GM18511 (cell line): Measurements from ENCODE around the gene VEGFB.

ENCODE experiments used
- ATAC-seq: cut with Tn5 transposase; IDR thresholded peaks from one replicate; pipeline ENCODE4 v1.9.1; 2021; ENCODE audit warnings: mild to moderate bottlenecking, moderate library complexity; ENCODE audit not compliant: unreplicated experiment

The VEGFB gene

DNA sequence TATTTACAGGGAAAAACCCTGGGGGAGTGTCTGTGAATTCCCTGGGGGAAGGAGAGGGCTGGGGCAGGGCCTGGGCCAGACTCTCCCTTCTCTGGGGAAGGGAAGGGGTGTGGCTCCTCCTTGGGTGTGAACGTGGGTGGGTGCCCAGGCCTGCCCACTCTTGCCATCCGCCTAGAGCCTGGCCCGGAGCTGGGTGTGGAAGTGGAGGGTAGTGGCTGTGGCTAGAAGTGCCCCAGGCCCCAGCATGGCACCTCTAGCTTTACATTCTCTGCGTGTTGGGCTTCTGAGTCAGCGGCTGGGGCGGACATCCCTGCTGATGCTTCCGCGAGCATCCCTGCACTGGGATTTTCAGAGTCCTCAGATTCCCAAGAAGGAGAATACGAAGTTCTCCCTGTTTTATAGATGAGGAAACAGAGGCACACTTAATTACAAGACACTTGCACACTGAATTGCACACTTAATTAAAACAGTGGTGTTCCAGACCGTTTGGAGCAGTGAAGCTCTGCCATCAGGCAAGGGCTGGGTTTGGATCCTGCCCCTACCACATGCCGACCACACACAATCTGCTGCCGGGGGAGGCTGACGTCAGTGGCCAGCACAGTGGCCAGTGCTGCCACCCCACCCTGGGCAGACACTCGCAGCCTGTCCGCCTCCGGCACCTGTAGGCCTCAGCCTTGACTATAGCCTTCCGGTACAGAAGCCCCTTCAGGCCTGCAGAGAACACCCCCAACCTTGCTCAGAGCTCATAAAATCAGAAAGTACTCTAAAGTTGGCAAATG lies 42.5 kb downstream of the VEGFB start:
- ATAC-seq: no peak

DNA sequence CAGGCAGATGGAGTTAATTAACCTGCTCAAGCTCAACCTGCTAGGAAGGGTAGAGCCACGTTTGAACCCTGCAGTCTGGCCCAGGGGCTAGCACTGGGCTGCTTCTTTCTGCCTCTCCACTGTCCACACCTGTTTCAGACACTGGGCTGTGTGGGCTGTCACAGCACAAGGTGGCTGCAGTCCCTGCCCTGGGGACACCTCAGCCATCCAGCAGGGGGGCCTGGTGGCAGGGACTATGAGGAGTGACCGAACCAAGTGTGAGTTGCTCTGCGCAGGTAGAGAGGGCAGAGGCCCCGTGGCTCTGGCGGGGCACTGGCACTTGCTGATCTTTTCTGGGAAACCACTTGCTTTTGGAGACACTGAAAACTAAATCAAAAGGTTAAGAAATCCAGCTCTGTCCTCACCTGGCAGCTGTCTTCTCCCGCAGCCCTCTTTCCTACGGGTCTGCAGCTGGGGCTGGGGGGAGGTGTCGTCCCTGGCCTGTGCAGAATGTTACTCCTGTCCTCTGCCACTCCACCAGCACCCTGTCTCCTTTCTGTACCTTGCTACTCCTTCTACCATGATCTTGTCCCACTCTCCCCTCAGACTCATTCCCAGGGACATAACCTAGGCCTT lies 44.3 kb downstream of the VEGFB start:
- no peak for ATAC-seq

DNA sequence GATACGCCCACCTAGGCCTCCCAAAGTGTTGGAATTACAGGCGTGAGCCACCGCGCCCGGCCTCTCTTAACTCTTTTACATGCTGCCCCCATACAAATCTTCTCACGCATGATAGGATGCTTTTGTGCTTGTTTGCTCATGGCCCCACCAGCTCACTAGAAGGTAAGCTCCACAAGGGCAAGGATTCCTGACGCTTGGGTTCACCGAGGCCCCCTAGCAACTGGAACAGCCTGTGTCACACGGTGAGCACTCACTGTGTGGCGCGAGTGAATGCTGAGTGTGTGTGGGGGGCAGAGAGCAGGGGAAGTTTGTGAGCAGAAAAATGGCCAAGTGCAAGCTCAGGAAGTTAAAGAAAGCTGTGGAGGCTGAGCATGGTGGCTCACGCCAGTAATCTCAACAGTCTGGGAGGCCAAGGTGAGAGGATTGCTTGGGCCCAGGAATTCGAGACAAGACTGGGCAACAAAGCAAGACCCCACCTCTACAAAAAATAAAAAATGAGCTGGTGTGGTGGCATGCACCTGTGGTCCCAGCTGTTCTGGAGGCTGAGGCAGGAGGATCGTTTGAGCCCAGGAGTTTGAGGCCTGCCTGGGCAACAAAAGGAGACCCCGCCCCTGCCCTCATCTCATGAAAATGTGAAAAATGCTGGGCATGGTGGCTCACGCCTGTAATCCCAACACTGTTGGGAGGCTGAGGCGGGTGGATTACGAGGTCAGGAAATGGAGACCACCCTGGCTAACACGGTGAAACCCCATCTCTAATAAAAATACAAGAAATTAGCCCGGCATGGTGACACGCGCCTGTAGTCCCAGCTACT lies 47.8 kb downstream of the VEGFB start:
- ATAC-seq: no peak

DNA sequence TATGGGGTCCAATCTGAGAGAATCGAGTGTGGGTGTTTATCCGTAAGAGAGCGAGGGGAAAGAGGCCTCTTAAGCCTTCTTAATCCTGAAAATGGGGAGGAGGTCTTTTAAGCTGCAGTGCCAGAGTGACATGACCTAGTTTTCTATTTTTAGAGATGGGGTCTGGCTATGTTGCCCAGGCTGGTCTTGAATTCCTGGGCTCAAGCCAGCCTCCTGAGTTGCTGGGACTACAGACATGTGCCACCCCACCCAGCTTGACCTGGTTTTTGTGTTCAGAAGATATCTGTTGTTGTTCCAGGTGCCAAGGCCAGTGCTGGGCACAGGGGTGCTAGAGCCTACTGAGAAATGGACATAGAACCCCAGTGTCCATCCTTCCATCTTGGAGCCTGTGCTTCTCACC lies 48.7 kb downstream of the VEGFB start:
- no peak for ATAC-seq

DNA sequence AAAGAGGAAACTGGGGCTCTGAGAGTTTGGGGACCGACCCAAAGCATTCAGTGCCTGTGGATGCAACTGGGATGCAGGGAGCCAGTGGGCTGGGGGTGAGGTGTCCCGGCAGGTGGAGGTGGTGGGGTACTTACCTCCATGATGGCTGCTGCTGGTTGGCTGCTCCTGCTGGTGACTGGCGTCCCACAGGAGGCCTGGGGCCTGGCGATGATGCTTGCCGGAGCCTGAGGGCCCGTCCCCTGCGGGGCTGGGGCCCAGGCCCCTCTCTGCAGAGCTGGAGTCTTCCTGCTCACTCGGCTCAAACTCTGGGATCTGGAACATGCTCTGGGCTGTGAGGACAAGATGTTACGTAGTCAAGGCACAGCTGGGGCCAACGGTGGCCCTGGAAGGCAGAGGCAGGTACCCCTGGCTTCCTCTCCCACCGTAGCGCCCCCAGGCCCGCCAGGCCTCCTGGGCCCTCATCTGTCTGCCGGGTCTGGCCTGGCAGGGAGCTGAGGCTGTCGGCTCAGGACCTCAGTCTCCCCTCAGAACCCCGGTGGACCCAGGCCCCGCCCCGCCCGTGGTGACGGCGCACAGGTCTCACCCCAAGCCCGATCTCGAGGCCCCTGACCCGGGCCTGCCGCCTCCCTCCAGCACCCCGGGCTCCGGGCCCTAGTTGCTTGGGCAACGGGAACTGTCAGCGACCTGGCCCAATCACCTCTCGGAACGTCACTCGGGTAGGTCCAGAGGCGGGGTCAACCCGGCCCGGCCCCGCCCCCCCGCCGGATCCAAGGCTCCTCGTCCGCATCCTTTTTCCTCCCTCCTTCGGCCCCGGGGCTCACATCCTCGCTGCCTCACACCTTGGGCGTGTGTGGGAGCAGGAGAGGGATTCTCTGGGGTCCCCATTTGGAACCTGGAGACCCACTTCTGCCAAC lies 49.9 kb downstream of the VEGFB start, which contains the start of gene BAD:
Gene BAD, minus strand, starts transcription at position 618 of the 914 bp plus-strand sequence. Its CDS starts 297 bp downstream, at position 321.
- peak; percentile 86 for ATAC-seq

DNA sequence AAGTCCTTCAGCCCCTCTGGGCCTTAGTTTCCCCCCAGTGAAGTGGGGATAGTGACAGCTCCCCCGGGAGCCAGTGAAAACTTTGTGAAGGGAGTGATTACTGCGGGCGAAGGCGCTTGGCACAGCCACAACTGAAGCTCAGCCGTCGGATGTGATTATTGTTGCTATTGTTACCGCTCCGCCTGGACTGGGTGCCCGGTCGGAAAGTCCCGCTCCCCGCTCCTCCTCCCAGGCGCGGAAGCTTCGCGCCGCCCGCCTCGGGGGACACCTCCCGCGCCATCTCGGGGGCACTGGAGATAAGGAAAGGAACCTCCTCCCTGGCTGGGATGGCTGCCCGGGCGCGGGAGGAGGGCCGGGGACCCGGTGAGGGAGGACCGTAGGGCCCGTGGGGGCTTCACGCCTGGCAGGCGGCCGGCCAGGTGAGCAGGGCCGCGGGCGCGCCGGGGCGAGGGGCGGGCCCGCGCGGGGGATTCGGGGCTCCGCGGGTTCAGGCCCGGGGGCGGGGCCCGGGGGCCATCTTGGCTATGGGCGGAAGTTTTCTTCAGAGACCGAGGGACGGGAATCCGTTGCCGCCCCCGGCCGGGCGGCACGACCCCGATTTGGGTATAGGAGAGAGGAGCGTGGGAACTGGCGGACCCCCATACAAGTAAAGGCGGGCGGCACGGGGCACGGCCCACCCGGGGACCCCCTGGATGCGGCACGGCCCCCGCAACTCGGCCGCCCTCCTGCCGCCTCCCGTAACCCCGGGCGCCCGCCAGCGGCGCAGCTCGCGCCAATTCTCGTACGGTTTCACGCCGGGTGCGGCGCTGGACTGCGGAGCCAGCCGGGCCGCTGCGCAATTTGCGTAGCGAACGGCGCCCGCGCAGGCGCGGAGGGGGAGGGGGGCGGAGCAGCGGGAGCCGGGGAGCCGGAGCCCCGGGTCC lies 50.8 kb downstream of the VEGFB start, which contains the start of gene GPR137:
Gene GPR137, plus strand, starts transcription at position 887 of the 923 bp plus-strand sequence. CDS start 677 bp downstream, outside the sequence.
- ATAC-seq: peak; percentile 67

- ATAC-seq: no peak
Measured at GRCh38 chr11:64285885-64286800, 51.8 kb downstream of the VEGFB start.

DNA sequence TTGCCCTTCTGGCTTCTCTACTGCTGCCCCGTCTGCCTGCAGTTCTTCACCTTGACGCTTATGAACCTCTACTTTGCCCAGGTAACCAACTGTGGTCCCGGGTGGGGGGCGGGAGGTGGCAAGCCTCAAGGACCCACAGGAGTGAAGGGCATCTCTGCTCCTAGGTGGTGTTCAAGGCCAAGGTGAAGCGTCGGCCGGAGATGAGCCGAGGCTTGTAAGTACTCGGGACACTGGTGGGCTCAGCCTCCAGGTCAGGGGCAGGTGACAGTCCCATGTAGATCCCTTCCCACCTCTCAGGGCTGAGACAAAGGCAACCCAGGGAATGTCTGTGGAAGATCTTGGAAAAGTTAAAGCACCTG lies 52.4 kb downstream of the VEGFB start:
- ATAC-seq: no peak

DNA sequence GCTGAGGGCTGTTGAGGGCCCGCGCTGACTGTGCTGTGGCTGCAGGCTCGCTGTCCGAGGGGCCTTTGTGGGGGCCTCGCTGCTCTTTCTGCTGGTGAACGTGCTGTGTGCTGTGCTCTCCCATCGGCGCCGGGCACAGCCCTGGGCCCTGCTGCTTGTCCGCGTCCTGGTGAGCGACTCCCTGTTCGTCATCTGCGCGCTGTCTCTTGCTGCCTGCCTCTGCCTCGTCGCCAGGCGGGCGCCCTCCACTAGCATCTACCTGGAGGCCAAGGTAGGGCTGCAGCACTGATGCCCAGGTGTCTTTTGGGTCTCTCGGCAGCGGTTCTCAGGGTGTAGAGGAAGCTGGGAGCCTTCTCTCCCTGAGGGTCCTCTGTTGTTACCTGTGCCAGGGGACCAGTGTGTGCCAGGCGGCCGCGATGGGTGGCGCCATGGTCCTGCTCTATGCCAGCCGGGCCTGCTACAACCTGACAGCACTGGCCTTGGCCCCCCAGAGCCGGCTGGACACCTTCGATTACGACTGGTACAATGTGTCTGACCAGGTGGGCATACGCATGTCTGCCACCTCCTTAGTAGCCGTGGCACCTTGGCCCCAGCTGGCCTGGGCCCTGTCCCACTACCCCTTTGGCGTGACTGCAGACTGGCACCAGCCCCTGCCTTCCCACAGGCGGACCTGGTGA lies 53.4 kb downstream of the VEGFB start:
- no peak for ATAC-seq

GRCh38 chr11:64288353-64288750 lies 54.0 kb downstream of the VEGFB start:
- ATAC-seq: no peak
